Naive B cell (primary cell): Measurements from ENCODE around the gene DLG1. TPM values are rescaled to one million over a fixed set of nuclear protein-coding genes. Genes with fewer than 3 reads are reported as not detected.
A peak's percentile ranks its signal among the peaks of the same experiment; 100 is the strongest.

Experiments used
- ATAC-seq, 2 donors: fragments of 150-1000 bp; cut with Tn5 transposase; 2 replicates each; pipeline ENCODE4 v1.10.0; 2021; ENCODE audit warnings: low read depth in 2 of 2, mild to moderate bottlenecking in 2 of 2, moderate library complexity in 2 of 2
- DNase-seq: peaks from one replicate; pipeline ENCODE4 v3.0.0; 2022
- H3K27ac Mint-ChIP-seq, 6 donors: one replicate each; pipeline ENCODE4 v1.8.0; 2020 to 2022; ENCODE audit warnings: mild to moderate bottlenecking in 6 of 6, mixed read lengths in 6 of 6, moderate library complexity in 5 of 6, inconsistent platforms in 2 of 6
- H3K27me3 Mint-ChIP-seq, 3 donors: one replicate each; pipeline ENCODE4 v1.8.0; 2021 to 2022; ENCODE audit warnings: mixed read lengths in 3 of 3, mild to moderate bottlenecking in 1 of 3
- H3K36me3 Mint-ChIP-seq, 2 donors: one replicate each; pipeline ENCODE4 v1.8.0; 2020 to 2022; ENCODE audit warnings: mixed read lengths in 2 of 2, inconsistent platforms in 1 of 2, mild to moderate bottlenecking in 1 of 2
- H3K4me1 Mint-ChIP-seq, 3 donors: one replicate each; pipeline ENCODE4 v1.8.0; 2020 to 2022; ENCODE audit warnings: mixed read lengths in 3 of 3, inconsistent platforms in 1 of 3, mild to moderate bottlenecking in 1 of 3, moderate library complexity in 1 of 3
- H3K4me3 Mint-ChIP-seq, 8 donors: one replicate each; pipeline ENCODE4 v1.8.0; 2020 to 2022; ENCODE audit warnings: mild to moderate bottlenecking in 8 of 8, mixed read lengths in 8 of 8, moderate library complexity in 8 of 8, inconsistent platforms in 2 of 8
- H3K9me3 Mint-ChIP-seq, 7 donors: one replicate each; pipeline ENCODE4 v1.8.0; 2020 to 2022; ENCODE audit warnings: mixed read lengths in 7 of 7, mild to moderate bottlenecking in 5 of 7, inconsistent platforms in 2 of 7, moderate library complexity in 1 of 7
- polyA plus RNA-seq, 6 donors: library from polyadenylated mRNA; unstranded; fragments of 300-500 nt; fragmentation: Illumina TruSeq; gene quantifications; one replicate each; pipeline ENCODE4 v1.2.3, GENCODE V29; 2021; ENCODE audit warnings: low read depth in 6 of 6

Gene DLG1
- 10 to 100 TPM; 20.7 to 40.5 (median 33.2) TPM for polyA plus RNA-seq

DNA sequence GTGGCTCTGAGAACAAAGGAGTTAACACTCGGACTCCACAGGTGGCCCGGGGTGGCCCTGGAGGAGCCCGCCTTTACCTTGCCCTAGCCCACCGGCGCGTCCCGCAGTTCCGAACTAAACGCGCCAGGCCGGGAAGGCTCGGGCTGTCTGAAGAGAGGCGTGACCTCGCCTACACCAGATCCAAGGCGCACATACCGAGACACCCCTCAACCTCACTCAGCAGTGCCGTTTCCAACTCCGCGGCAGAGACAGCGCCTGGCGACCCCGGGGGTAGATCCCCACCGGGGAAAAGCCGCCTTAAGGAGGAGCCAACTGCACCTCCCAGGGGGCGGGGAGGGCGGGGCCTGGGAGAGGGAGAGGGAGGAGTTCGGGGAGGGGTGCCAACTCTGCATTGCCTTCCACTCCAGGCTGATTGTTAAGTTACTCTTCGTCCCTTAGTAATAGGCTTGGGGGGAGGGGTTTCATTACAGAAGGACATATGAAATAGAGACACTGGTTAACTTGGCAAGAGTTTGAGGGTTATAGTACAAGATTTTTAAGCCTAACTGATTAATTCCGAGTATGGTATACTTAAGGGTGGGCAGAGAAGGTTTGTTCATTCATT, at the start of gene DLG1:
DLG1 (minus strand) TSS at position 272 of the 604 bp plus-strand sequence. CDS start 1,408 bp downstream, outside the sequence.
- H3K27ac Mint-ChIP-seq = peak within 1 kb of the TSS; percentile 87 to 98 (median 93)
- H3K4me1 Mint-ChIP-seq = peaks cover 13 to 33% (median 18%) of the 10 kb centered on the region in 3 donors
- peaks cover 8 to 10% (median 9%) of the 10 kb centered on the region in 3 donors for H3K27me3 Mint-ChIP-seq
- DNase-seq (peak; percentile 58), ATAC-seq (peak; percentile 55 to 56)
- no peaks in the 10 kb centered on the region for H3K36me3 Mint-ChIP-seq
- H3K4me3 Mint-ChIP-seq = peak within 1 kb of the TSS; percentile 92 to 97 (median 95)
- no peaks in the 10 kb centered on the region for H3K9me3 Mint-ChIP-seq

GRCh38 chr3:197348014-197348413, 49.6 kb upstream of the DLG1 start:
- H3K9me3 Mint-ChIP-seq = no peaks in the 10 kb centered on the region
- no peaks in the 10 kb centered on the region for H3K4me1 Mint-ChIP-seq
- ATAC-seq (no peak), DNase-seq (no peak)
- no peaks in the 10 kb centered on the region for H3K36me3 Mint-ChIP-seq
- peak overlapping the region in 1 of 6 donors; percentile 46 for H3K27ac Mint-ChIP-seq
- peaks cover 3 to 10% (median 4%) of the 10 kb centered on the region in 3 donors for H3K27me3 Mint-ChIP-seq
- no peak overlapping the region for H3K4me3 Mint-ChIP-seq

DNA sequence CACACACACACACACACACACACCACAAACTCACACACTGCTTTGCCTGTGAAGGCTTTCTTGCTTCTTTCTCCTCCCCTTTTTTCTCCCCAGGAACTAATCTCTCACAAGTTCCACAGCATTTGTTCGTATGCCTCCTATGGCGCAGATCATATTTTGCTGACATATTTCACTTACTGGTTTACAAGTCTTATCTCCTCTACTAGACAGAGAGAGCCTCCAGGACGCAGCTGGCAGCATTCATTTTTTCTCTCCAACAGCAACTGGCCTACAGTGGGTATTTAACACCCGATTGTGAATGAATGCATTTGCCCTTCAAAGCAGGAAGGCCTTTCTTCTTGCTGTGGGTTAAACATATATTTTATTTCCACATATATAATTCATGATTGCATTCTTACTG, 47.0 kb upstream of the DLG1 start:
- no peak for DNase-seq
- Mint-ChIP-seq H3K27ac (no peak overlapping the region), H3K4me1 (no peaks in the 10 kb centered on the region), H3K4me3 (no peak overlapping the region), H3K36me3 (no peaks in the 10 kb centered on the region), H3K27me3 (peaks cover 0 to 10% (median 0%) of the 10 kb centered on the region in 3 donors), H3K9me3 (no peaks in the 10 kb centered on the region)
- no peak for ATAC-seq

GRCh38 chr3:197344582-197345318, 46.3 kb upstream of the DLG1 start:
- Mint-ChIP-seq H3K4me1 (no peaks in the 10 kb centered on the region), H3K27ac (no peak overlapping the region), H3K4me3 (no peak overlapping the region), H3K36me3 (no peaks in the 10 kb centered on the region), H3K27me3 (peaks cover 0 to 10% (median 0%) of the 10 kb centered on the region in 3 donors), H3K9me3 (no peaks in the 10 kb centered on the region)
- DNase-seq = no peak
- no peak for ATAC-seq

GRCh38 chr3:197343656-197344408, 45.4 kb upstream of the DLG1 start:
- H3K36me3 Mint-ChIP-seq = no peaks in the 10 kb centered on the region
- no peaks in the 10 kb centered on the region for H3K9me3 Mint-ChIP-seq
- H3K27ac Mint-ChIP-seq = no peak overlapping the region
- no peak overlapping the region for H3K4me3 Mint-ChIP-seq
- H3K27me3 Mint-ChIP-seq = peaks cover 0 to 8% (median 0%) of the 10 kb centered on the region in 3 donors
- no peaks in the 10 kb centered on the region for H3K4me1 Mint-ChIP-seq
- no peak for ATAC-seq
- DNase-seq = no peak

DNA sequence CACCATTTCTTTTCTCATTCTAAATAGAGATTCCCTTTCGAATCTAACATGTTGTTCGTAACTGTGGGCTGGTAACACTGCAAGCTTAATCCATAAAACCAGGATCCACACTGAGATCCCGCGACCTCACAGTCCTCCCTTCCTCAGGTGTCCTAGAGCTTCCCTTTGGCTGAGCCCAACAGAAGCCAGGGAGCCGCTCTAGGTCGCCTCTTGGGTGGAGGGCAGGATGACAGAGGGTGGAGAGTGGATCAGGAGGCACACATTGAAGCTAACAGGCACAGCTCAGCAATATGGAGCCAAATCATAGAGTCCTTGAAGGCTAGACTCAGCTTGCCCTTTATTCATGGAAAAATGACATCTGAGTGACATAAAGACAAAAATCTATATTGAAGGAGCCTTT, 44.7 kb upstream of the DLG1 start:
- no peak for ATAC-seq
- no peaks in the 10 kb centered on the region for H3K36me3 Mint-ChIP-seq
- H3K27me3 Mint-ChIP-seq = peaks cover 0 to 4% (median 0%) of the 10 kb centered on the region in 3 donors
- no peak overlapping the region for H3K27ac Mint-ChIP-seq
- no peaks in the 10 kb centered on the region for H3K4me1 Mint-ChIP-seq
- H3K9me3 Mint-ChIP-seq = no peaks in the 10 kb centered on the region
- DNase-seq = no peak
- H3K4me3 Mint-ChIP-seq = no peak overlapping the region

DNA sequence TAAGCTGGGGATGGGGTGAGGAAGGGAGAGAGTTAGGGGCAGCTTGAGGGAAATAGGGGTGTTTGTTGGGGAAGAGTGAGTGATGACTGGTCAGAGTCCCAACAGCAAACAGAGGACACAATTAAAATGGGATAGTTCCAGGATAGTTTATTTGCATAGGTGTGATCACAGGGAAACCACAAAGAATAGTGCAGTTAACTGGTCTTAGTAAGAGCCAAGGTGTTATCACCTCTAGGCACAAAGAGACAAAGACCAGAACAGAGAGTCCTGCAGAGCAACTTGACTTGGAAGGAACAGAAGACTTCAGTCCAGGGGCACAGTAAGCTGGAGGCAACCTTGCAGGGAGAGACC, 42.1 kb upstream of the DLG1 start:
- Mint-ChIP-seq H3K4me1 (no peaks in the 10 kb centered on the region), H3K4me3 (no peak overlapping the region)

DNA sequence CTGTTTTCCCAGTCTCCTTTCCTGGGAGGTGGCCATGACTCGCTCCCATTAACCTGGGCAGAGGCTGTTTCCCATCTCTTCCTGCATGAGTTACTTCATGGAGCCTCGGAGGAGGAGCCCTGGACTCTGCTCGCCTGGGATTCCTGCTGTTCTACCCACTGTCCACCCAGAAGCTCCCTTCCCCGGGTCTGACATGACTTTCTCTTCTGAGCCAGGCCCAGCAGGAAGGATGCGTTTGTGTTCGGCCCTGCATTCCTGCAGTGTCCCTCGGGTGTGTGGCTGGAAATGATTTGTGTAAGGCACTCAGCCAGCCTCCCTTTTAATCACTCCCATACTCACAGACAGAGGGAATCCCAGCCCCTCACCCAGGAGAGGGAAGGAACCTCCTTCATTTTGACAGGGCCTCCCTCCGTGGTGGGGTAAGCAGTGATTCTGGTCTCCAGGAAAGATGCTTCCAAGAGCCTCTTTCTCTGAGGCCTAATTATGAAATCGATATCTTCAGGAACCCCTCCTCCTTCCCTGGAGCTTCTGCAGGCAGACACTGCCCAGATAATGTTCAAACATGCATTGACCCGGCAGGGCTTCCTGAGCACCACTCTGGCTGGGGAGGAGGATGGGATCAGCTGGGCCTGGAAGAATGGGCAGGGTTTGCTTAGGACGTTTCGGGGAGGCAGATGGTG, 41.6 kb upstream of the DLG1 start:
- ATAC-seq (no peak), DNase-seq (no peak)
- Mint-ChIP-seq H3K9me3 (no peaks in the 10 kb centered on the region), H3K4me3 (no peak overlapping the region), H3K36me3 (no peaks in the 10 kb centered on the region), H3K27ac (no peak overlapping the region), H3K4me1 (no peaks in the 10 kb centered on the region), H3K27me3 (peaks cover 5 to 12% (median 7%) of the 10 kb centered on the region in 3 donors)

More for the DNA sequence above, 42.1 kb upstream of the DLG1 start:
- no peaks in the 10 kb centered on the region for H3K9me3 Mint-ChIP-seq
- no peaks in the 10 kb centered on the region for H3K36me3 Mint-ChIP-seq
- no peak overlapping the region for H3K27ac Mint-ChIP-seq
- ATAC-seq (no peak), DNase-seq (no peak)
- peaks cover under 1 to 12% (median 7%) of the 10 kb centered on the region in 3 donors for H3K27me3 Mint-ChIP-seq

DNA sequence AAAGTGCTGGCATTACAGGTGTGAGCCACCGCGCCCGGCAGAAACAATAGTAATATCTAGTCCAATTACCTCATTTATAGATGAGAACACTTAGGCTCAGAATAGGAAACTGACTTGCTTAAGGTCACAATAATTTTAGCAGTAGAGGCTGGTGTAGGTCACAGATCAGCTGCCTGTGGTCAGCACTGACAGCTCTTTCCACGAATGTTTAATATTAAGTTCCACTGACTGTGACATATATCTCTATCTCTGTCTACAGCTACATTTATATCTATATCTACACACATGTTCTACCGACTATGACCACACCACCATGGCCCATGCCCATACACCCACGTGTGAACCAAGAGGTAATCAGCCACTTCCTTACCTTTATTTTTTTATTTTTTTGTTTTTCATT, 40.2 kb upstream of the DLG1 start:
- Mint-ChIP-seq H3K4me3 (no peak overlapping the region), H3K36me3 (no peaks in the 10 kb centered on the region), H3K27ac (no peak overlapping the region), H3K4me1 (no peaks in the 10 kb centered on the region), H3K9me3 (no peaks in the 10 kb centered on the region), H3K27me3 (peaks cover 7 to 12% (median 8%) of the 10 kb centered on the region in 3 donors)
- ATAC-seq (no peak), DNase-seq (no peak)

DNA sequence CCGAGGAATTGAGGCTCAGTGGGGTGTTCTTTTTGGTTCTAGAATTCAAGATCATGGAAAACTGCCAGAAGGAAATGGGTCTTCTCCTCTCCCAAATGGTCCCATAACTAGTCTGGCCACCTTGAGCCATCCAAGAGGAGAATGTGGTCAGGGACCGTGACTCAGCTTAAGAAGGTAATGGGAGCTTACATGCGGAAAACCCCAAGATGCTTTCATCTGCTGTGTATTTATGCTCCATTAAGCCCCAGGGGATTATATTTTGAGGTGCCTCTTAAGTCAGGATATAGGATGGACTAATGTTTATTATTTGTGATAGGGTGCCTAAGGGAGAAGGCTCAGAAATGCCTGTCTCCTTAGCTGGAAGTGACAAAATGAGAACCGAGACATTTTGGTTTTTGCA, 39.2 kb upstream of the DLG1 start:
- no peak for DNase-seq
- ATAC-seq = no peak
- peaks cover 7 to 12% (median 8%) of the 10 kb centered on the region in 3 donors for H3K27me3 Mint-ChIP-seq
- H3K4me3 Mint-ChIP-seq = no peak overlapping the region
- H3K27ac Mint-ChIP-seq = peak overlapping the region in 1 of 6 donors; percentile 22
- H3K9me3 Mint-ChIP-seq = no peaks in the 10 kb centered on the region
- no peaks in the 10 kb centered on the region for H3K36me3 Mint-ChIP-seq
- no peaks in the 10 kb centered on the region for H3K4me1 Mint-ChIP-seq

DNA sequence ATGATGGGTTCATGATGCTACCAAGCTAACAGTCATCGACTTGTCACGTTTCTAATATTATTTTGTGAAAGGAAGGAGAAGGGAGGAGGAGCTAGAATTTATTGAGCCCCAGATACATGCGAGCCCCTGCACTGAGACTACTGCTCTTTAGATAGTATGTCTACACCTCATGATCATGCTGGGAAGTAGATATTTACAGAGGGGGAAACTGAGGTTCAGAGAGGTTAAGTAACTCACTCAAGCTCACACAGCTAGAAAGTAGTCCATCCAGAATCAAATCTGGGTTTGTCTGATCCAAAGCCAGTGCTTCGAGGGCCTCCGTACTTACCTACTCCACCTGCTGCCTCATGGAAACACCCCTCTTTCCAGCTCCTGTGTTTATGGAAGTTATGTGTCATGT, 38.8 kb upstream of the DLG1 start:
- no peaks in the 10 kb centered on the region for H3K9me3 Mint-ChIP-seq

GRCh38 chr3:197336348-197336747, 37.9 kb upstream of the DLG1 start:
- no peaks in the 10 kb centered on the region for H3K4me1 Mint-ChIP-seq
- H3K9me3 Mint-ChIP-seq = no peaks in the 10 kb centered on the region
- H3K27ac Mint-ChIP-seq = no peak overlapping the region
- DNase-seq = no peak
- H3K36me3 Mint-ChIP-seq = no peaks in the 10 kb centered on the region
- no peak overlapping the region for H3K4me3 Mint-ChIP-seq
- ATAC-seq = no peak
- peaks cover 14 to 21% (median 16%) of the 10 kb centered on the region in 3 donors for H3K27me3 Mint-ChIP-seq

More for the DNA sequence above, 38.8 kb upstream of the DLG1 start:
- no peak overlapping the region for H3K4me3 Mint-ChIP-seq
- H3K27me3 Mint-ChIP-seq = peaks cover 10 to 13% (median 12%) of the 10 kb centered on the region in 3 donors
- no peak for ATAC-seq
- H3K4me1 Mint-ChIP-seq = no peaks in the 10 kb centered on the region
- no peaks in the 10 kb centered on the region for H3K36me3 Mint-ChIP-seq
- H3K27ac Mint-ChIP-seq = no peak overlapping the region
- no peak for DNase-seq

- ATAC-seq (no peak), DNase-seq (no peak)
- H3K27me3 Mint-ChIP-seq = peaks cover 16 to 24% (median 20%) of the 10 kb centered on the region in 3 donors
- H3K4me1 Mint-ChIP-seq = no peaks in the 10 kb centered on the region
- no peak overlapping the region for H3K4me3 Mint-ChIP-seq
- peak overlapping the region in 2 of 6 donors; percentile 32 to 33 for H3K27ac Mint-ChIP-seq
- H3K36me3 Mint-ChIP-seq = no peaks in the 10 kb centered on the region
- no peaks in the 10 kb centered on the region for H3K9me3 Mint-ChIP-seq
Observed at GRCh38 chr3:197335428-197336132, 37.2 kb upstream of the DLG1 start.
